ENCODE results near the gene DGKG. TPM values are rescaled to one million over a fixed set of nuclear protein-coding genes. Genes with fewer than 3 reads are reported as not detected.

The DGKG gene
- total and polyA plus RNA-seq, 9 of the 15 experiments (the other 6 are each of a cell fraction or from before 2014, with no cell fraction given): 0.01 to 0.36 (median 0.15) TPM

DNA sequence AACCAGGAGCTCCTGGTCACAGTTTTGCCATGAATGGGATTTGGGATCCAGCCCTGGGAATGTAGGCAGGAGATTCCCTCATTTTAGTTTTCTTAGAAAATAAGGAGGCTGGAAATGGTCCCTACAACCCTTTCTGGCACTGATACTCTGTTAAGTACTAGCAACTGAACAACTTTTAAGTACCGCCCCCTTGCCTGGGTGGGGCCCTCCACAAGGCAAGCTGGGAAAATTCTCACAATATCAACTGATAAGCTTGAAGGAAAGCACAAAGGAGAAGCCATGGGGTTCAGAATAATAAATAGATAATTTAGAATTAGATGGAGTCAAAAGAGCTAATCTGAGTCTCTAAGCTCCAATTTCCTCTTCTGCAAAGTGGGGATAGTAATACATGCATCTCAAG lies 4.2 kb upstream of the DGKG start:
- Histone ChIP-seq H4K20me1 (replicated peaks; ENCODE audit: control insufficient read depth, insufficient read depth, low read length) (no peaks in the 10 kb centered on the region), H3K79me2 (ENCODE audit: control insufficient read depth, insufficient read depth, low read length) (no peaks in the 10 kb centered on the region), H3K4me2 (ENCODE audit: insufficient read depth, low read length) (no peak overlapping the region), H3K4me1 (replicated peaks in 1 of 2; ENCODE audit: control insufficient read depth in 2 of 2, insufficient read depth in 2 of 2, low read length in 2 of 2) (peaks cover 0 to 9% of the 10 kb centered on the region in 2 experiments; a peak in 3 of 5 replicates), H3K36me3 (ENCODE audit: control insufficient read depth, insufficient read depth, low read length) (no peaks in the 10 kb centered on the region), H3K4me3 (no peak overlapping the region), H3K9me3 (replicated peaks; ENCODE audit: control insufficient read depth, insufficient read depth, low read depth, low read length) (no peaks in the 10 kb centered on the region), H3K27ac (ENCODE audit: extremely low read depth, low read depth, low read length) (no peak overlapping the region), H2AFZ (ENCODE audit: low read depth, low read length) (no peak overlapping the region), H3K9ac (ENCODE audit: insufficient read depth in 1 of 2, low read depth in 2 of 2, low read length in 2 of 2) (no peak overlapping the region), H3K9me1 (ENCODE audit: control insufficient read depth, insufficient read depth, low read length) (no peaks in the 10 kb centered on the region), H3K27me3 (ENCODE audit: control insufficient read depth in 2 of 2, insufficient read depth in 2 of 2, low read length in 2 of 2) (peaks cover 26 to 51% of the 10 kb centered on the region in 2 experiments; a peak in 4 of 5 replicates)
- BruUV-seq (replicated peaks): no TSS peak
- POLR2A ChIA-PET: interaction anchor here (1.0 kb wide), 1 partner anchor 16 kb away, joined by 3 read pairs; no protein-coding TSS in a partner anchor
- WGBS (ENCODE audit: insufficient coverage, low coverage, missing lambda C conversion rate): 0% methylated on average over 1 of the region's 1 CpG
- ATAC-seq (peak; percentile 67), FAIRE-seq (no peak), DNase-seq (ENCODE audit: extremely low read depth in 1 of 4, low spot score in 3 of 4) (peak in 2 of 4 experiments; percentile 21 to 32)
- in situ Hi-C loops (cut with MboI): no loop called here
- intact Hi-C loops (cut with micrococcal nuclease): no loop called here
- TF ChIP-seq, protein P1, sequence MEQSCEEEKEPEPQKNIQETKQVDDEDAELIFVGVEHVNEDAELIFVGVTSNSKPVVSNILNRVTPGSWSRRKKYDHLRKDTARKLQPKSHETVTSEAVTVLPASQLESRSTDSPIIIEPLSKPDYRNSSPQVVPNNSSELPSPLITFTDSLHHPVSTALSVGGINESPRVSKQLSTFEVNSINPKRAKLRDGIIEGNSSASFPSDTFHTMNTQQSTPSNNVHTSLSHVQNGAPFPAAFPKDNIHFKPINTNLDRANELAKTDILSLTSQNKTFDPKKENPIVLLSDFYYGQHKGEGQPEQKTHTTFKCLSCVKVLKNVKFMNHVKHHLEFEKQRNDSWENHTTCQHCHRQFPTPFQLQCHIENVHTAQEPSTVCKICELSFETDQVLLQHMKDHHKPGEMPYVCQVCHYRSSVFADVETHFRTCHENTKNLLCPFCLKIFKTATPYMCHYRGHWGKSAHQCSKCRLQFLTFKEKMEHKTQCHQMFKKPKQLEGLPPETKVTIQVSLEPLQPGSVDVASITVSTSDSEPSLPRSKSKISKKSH (CRISPR knock-in tag; IDR thresholded peaks at IDR 0.05): no peak
- TF ChIP-seq MLLT1 (IDR thresholded peaks at IDR 0.05): no peak
- CTCF ChIA-PET (ENCODE audit: low intra/inter-chr PET ratio): no interaction called here
